A673 (cell line): Measurements from ENCODE around the gene PATE1.

Experiments
- EZH2 ChIP-seq: fragments of 200-600 bp; sonication (generic); IDR thresholded peaks from 2 replicates; pipeline ENCODE4 v1.6.1; 2017; ENCODE audit warnings: borderline replicate concordance, low read depth, mild to moderate bottlenecking, mixed read lengths, antibody characterized with exemption, low read length; ENCODE audit not compliant: poor library complexity, severe bottlenecking
- TF ChIP-seq, protein P1 (sequence below): fragments of 300-800, 200-600 bp; sonication (generic); conservative IDR thresholded peaks from 2 replicates; pipeline ENCODE4 v1.5.1; 2017; ENCODE audit warnings: low read depth, mild to moderate bottlenecking, antibody characterized with exemption, low read length, moderate library complexity, mixed read lengths

DNA sequence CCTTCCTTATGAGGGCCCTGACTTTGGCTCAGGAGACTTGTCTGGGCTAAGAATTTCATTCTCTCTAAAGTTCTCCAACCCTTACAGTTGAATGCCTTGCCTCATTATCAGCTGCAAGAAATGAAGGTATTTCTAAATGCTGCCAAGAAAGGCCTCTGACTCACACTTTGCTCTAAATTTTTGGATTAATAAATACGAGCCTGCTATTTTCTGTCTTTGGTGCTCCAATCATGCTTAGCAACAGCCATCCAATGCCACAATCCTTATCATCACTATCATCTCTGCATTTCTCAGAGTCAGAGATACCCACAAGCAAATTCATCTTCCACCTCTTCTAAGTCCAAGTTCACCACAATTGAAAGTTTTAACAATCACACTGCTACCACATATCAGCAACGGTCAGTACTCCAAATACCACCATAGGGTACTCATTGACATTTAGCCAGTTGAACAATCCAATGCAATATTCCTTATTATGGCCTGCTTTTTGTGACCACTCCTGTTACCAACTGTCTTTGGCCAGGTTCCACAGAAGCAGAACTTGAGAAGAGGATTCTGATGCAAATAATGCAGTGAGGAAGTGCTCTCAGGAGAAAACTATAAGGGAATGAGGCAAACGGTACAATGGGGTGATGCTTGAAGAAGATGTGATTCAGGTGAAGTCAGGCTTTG is 26.9 kb downstream of the PATE1 start:
- TF ChIP-seq, protein P1, sequence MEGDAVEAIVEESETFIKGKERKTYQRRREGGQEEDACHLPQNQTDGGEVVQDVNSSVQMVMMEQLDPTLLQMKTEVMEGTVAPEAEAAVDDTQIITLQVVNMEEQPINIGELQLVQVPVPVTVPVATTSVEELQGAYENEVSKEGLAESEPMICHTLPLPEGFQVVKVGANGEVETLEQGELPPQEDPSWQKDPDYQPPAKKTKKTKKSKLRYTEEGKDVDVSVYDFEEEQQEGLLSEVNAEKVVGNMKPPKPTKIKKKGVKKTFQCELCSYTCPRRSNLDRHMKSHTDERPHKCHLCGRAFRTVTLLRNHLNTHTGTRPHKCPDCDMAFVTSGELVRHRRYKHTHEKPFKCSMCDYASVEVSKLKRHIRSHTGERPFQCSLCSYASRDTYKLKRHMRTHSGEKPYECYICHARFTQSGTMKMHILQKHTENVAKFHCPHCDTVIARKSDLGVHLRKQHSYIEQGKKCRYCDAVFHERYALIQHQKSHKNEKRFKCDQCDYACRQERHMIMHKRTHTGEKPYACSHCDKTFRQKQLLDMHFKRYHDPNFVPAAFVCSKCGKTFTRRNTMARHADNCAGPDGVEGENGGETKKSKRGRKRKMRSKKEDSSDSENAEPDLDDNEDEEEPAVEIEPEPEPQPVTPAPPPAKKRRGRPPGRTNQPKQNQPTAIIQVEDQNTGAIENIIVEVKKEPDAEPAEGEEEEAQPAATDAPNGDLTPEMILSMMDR = no peak
- TF ChIP-seq EZH2 = no peak
